ENCODE results near the gene PROCR.

GRCh38 chr20:35187584-35188190 is 15.8 kb downstream of the PROCR start:
- TF ChIP-seq CTCF (IDR thresholded peaks at IDR 0.05) (no peak), POLR2A (IDR thresholded peaks at IDR 0.05) (no peak)
